Body of pancreas (tissue), 4 donors: ENCODE measurements around the gene SREBF1. TPM values are rescaled to one million over a fixed set of nuclear protein-coding genes. Genes with fewer than 3 reads are reported as not detected.
A peak's percentile ranks its signal among the peaks of the same experiment; 100 is the strongest.

ENCODE experiments used
- ATAC-seq: fragments of 150-250 bp; one replicate; pipeline ENCODE4 v1.9.1; 2016
- DNase-seq, 4 donors: peaks; one replicate each; pipeline ENCODE4 v3.0.0-alpha.2; 2019
- H3K27ac ChIP-seq, 4 donors: fragments of 200-600 bp; sonication (generic); 1 replicate in 3 of 4; 2 replicates in 1 of 4; pipeline versions ENCODE4 v1.5.1 to v1.6.1; 2016 to 2019; ENCODE audit warnings: mild to moderate bottlenecking in 1 of 4, mixed read lengths in 1 of 4, moderate library complexity in 1 of 4
- H3K27me3 ChIP-seq, 2 donors: fragments of 200-600 bp; sonication (generic); one replicate each; pipeline ENCODE4 v1.6.0; 2016; ENCODE audit warnings: mild to moderate bottlenecking in 1 of 2
- H3K36me3 ChIP-seq, 2 donors: fragments of 200-600 bp; sonication (generic); replicated peaks in 1 of 2; 2 replicates each; pipeline ENCODE4 v1.5.1; 2016; ENCODE audit warnings: low read depth in 2 of 2; ENCODE audit not compliant: insufficient read depth in 1 of 2
- H3K4me1 ChIP-seq: fragments of 200-600 bp; sonication (generic); one replicate; pipeline ENCODE4 v1.6.0; 2016
- H3K4me3 ChIP-seq, 2 donors: fragments of 200-600 bp; sonication (generic); 1 replicate in 1 of 2; 2 replicates in 1 of 2; pipeline ENCODE4 v1.5.1; 2016 to 2019
- H3K9me3 ChIP-seq, 3 donors: fragments of 200-600 bp; sonication (generic); 1 replicate in 2 of 3; 2 replicates in 1 of 3; pipeline ENCODE4 v1.5.1; 2016
- CTCF ChIP-seq, 7 experiments: fragments of 450-650 bp in 4 of 7; fragments of 200-600 bp in 3 of 7; sonication (generic) in 3 of 7; IDR thresholded peaks; one replicate each; pipeline ENCODE4 v1.5.1; 2016 to 2019; ENCODE audit warnings: antibody characterized with exemption in 7 of 7
- POLR2A ChIP-seq, 3 donors: fragments of 450-650 bp; IDR thresholded peaks; one replicate each; pipeline ENCODE4 v1.6.1; 2016; ENCODE audit warnings: antibody characterized with exemption in 3 of 3, mild to moderate bottlenecking in 2 of 3
- WGBS, 2 donors: methylation state at CpG; one replicate each; pipeline ENCODE4 v1.1.5; 2017; 5-methylcytosine and 5-hydroxymethylcytosine counted together
- intact Hi-C: fragments of 100-400 bp; cut with DNase I; formaldehyde crosslinking; loops from one replicate; pipeline ENCODE4 v1.15.1; 2023
- total RNA-seq, 2 donors: library from RNA; depleted of rRNA; stranded (reverse); fragments of >200 nt; gene quantifications; one replicate each; pipeline ENCODE4 v1.1.0, GENCODE V29; 2016

SREBF1 gene
- total RNA-seq, 2 donors from 2014 or later, result 22.3 to 88.0 TPM

- peak; percentile 13 for ATAC-seq
- peak overlapping the region in 2 of 4 donors; percentile 9 to 36 for H3K27ac ChIP-seq
- H3K27me3 ChIP-seq, result no peaks in the 10 kb centered on the region
- 80 to 81% methylated on average over 3 to 5 of the region's 5 CpGs for WGBS, 2 donors
- peaks cover 14% of the 10 kb centered on the region for H3K4me1 ChIP-seq
- peak in 3 of 4 donors; percentile 53 to 66 (median 54) for DNase-seq
- H3K36me3 ChIP-seq, result no peaks in the 10 kb centered on the region
- TF ChIP-seq CTCF (IDR thresholded peaks at IDR 0.05) (no peak), POLR2A (IDR thresholded peaks at IDR 0.05) (no peak)
- no peak overlapping the region for H3K4me3 ChIP-seq
- intact Hi-C loops, result loop anchor here (5.0 kb wide), 1 partner anchor 37 kb away; no protein-coding TSS in a partner anchor
- H3K9me3 ChIP-seq, result no peaks in the 10 kb centered on the region
These were observed 12.5 kb upstream of the SREBF1 start for GRCh38 chr17:17849147-17849820.

GRCh38 chr17:17848311-17849082 is 11.7 kb upstream of the SREBF1 start:
- TF ChIP-seq POLR2A (IDR thresholded peaks at IDR 0.05), result no peak
- no peak for TF ChIP-seq CTCF (IDR thresholded peaks at IDR 0.05)
- no peaks in the 10 kb centered on the region for H3K36me3 ChIP-seq
- H3K4me1 ChIP-seq, result peaks cover 14% of the 10 kb centered on the region
- H3K9me3 ChIP-seq, result no peaks in the 10 kb centered on the region
- ATAC-seq, result no peak
- no peak overlapping the region for H3K4me3 ChIP-seq
- intact Hi-C loops, result loop anchor here (5.0 kb wide), 1 partner anchor 36 kb away; no protein-coding TSS in a partner anchor
- no peaks in the 10 kb centered on the region for H3K27me3 ChIP-seq
- H3K27ac ChIP-seq, result no peak overlapping the region
- 87% methylated on average over 8 to 10 of the region's 10 CpGs for WGBS, 2 donors
- no peak for DNase-seq

GRCh38 chr17:17847726-17848125 is 10.9 kb upstream of the SREBF1 start:
- no peak for DNase-seq
- peaks cover 20% of the 10 kb centered on the region for H3K4me1 ChIP-seq
- no peaks in the 10 kb centered on the region for H3K9me3 ChIP-seq
- no peaks in the 10 kb centered on the region for H3K36me3 ChIP-seq
- TF ChIP-seq CTCF (IDR thresholded peaks at IDR 0.05) (no peak), POLR2A (IDR thresholded peaks at IDR 0.05) (no peak)
- no peak overlapping the region for H3K27ac ChIP-seq
- WGBS, 2 donors, result 92 to 97% methylated on average over 5 of the region's 5 CpGs
- intact Hi-C loops, result loop anchor here (5.0 kb wide), 1 partner anchor 35 kb away; no protein-coding TSS in a partner anchor
- no peak overlapping the region for H3K4me3 ChIP-seq
- H3K27me3 ChIP-seq, result no peaks in the 10 kb centered on the region
- ATAC-seq, result no peak

GRCh38 chr17:17847118-17847689 is 10.4 kb upstream of the SREBF1 start:
- H3K4me3 ChIP-seq, result no peak overlapping the region
- no peak for ATAC-seq
- WGBS, 2 donors, result 76 to 77% methylated on average over 13 to 17 of the region's 17 CpGs
- no peak for TF ChIP-seq CTCF (IDR thresholded peaks at IDR 0.05)
- TF ChIP-seq POLR2A (IDR thresholded peaks at IDR 0.05), result no peak
- H3K9me3 ChIP-seq, result no peaks in the 10 kb centered on the region
- no peak overlapping the region for H3K27ac ChIP-seq
- no peaks in the 10 kb centered on the region for H3K27me3 ChIP-seq
- H3K4me1 ChIP-seq, result peaks cover 25% of the 10 kb centered on the region
- intact Hi-C loops, result loop anchor here (5.0 kb wide), 1 partner anchor 35 kb away; no protein-coding TSS in a partner anchor
- H3K36me3 ChIP-seq, result no peaks in the 10 kb centered on the region
- DNase-seq, result no peak
